Progenitor cell of endocrine pancreas (in vitro differentiated cells): ENCODE measurements around the gene LILRA2. TPM values are rescaled to one million over a fixed set of nuclear protein-coding genes. Genes with fewer than 3 reads are reported as not detected.
"Not testable (repeated sequence)": the region's sequence is repeated elsewhere in the genome, so short reads cannot be mapped to it uniquely, and the experiment has no call there.

Experiments
- DNase-seq: peaks from one replicate; pipeline ENCODE4 v3.0.0; 2021; ENCODE audit warnings: low spot score; ENCODE audit not compliant: unreplicated experiment
- H3K27ac Mint-ChIP-seq: 2 replicates; pipeline ENCODE4 v1.8.0; 2021; ENCODE audit warnings: mild to moderate bottlenecking, moderate library complexity, mixed read lengths
- H3K27me3 Mint-ChIP-seq: 2 replicates; pipeline ENCODE4 v1.8.0; 2021; ENCODE audit warnings: mixed read lengths
- H3K36me3 Mint-ChIP-seq: 2 replicates; pipeline ENCODE4 v1.8.0; 2022; ENCODE audit warnings: mixed read lengths; ENCODE audit not compliant: insufficient read depth
- H3K4me1 Mint-ChIP-seq: 2 replicates; pipeline ENCODE4 v1.8.0; 2021; ENCODE audit warnings: low read depth, mixed read lengths
- H3K4me3 Mint-ChIP-seq: 2 replicates; pipeline ENCODE4 v1.8.0; 2021; ENCODE audit warnings: low read depth, mild to moderate bottlenecking, moderate library complexity, mixed read lengths
- H3K9me3 Mint-ChIP-seq: 2 replicates; pipeline ENCODE4 v1.8.0; 2021; ENCODE audit warnings: low read depth, mixed read lengths
- CTCF ChIP-seq: fragments of 200-600 bp; sonication (generic); IDR thresholded peaks from one replicate; pipeline ENCODE4 v1.5.0; 2021; ENCODE audit warnings: antibody characterized with exemption, mild to moderate bottlenecking; ENCODE audit not compliant: unreplicated experiment
- total RNA-seq: library from RNA; stranded (reverse); gene quantifications from 2 replicates; pipeline ENCODE4 v1.2.1, GENCODE V29; 2021

LILRA2 gene
- total RNA-seq, 1 donor from 2014 or later = not detected

- Mint-ChIP-seq H3K4me1 (no peaks in the 10 kb centered on the region), H3K36me3 (no peaks in the 10 kb centered on the region), H3K9me3 (peaks cover 33% of the 10 kb centered on the region), H3K27ac (no peak overlapping the region), H3K27me3 (no peaks in the 10 kb centered on the region), H3K4me3 (no peak overlapping the region)
- no peak for TF ChIP-seq CTCF
- no peak for DNase-seq
Observed at GRCh38 chr19:54574527-54575056, 1.0 kb downstream of the LILRA2 start.

- H3K36me3 Mint-ChIP-seq, H3K27ac Mint-ChIP-seq, H3K4me1 Mint-ChIP-seq, DNase-seq, H3K27me3 Mint-ChIP-seq, H3K4me3 Mint-ChIP-seq: not testable (repeated sequence)
- peaks cover 33% of the 10 kb centered on the region for H3K9me3 Mint-ChIP-seq
Observed at GRCh38 chr19:54575205-54575604, 1.6 kb downstream of the LILRA2 start.

GRCh38 chr19:54576411-54576976, 2.9 kb downstream of the LILRA2 start:
- peaks cover 30% of the 10 kb centered on the region for H3K9me3 Mint-ChIP-seq
- H3K4me3 Mint-ChIP-seq = no peak overlapping the region
- DNase-seq = no peak
- no peaks in the 10 kb centered on the region for H3K4me1 Mint-ChIP-seq
- no peaks in the 10 kb centered on the region for H3K36me3 Mint-ChIP-seq
- TF ChIP-seq CTCF = no peak
- no peak overlapping the region for H3K27ac Mint-ChIP-seq
- no peaks in the 10 kb centered on the region for H3K27me3 Mint-ChIP-seq

- no peak overlapping the region for H3K27ac Mint-ChIP-seq
- no peaks in the 10 kb centered on the region for H3K4me1 Mint-ChIP-seq
- H3K4me3 Mint-ChIP-seq = no peak overlapping the region
- H3K36me3 Mint-ChIP-seq = no peaks in the 10 kb centered on the region
- no peak for TF ChIP-seq CTCF
- no peaks in the 10 kb centered on the region for H3K27me3 Mint-ChIP-seq
- H3K9me3 Mint-ChIP-seq = peaks cover 34% of the 10 kb centered on the region
- DNase-seq = no peak
Observed at GRCh38 chr19:54577334-54577733, 3.7 kb downstream of the LILRA2 start.

- peaks cover 38% of the 10 kb centered on the region for H3K9me3 Mint-ChIP-seq
- not testable (repeated sequence) for H3K27me3 Mint-ChIP-seq, DNase-seq, H3K4me1 Mint-ChIP-seq, H3K36me3 Mint-ChIP-seq, H3K27ac Mint-ChIP-seq, H3K4me3 Mint-ChIP-seq
Observed at GRCh38 chr19:54578268-54578667, 4.7 kb downstream of the LILRA2 start.

- H3K9me3 Mint-ChIP-seq = peaks cover 74% of the 10 kb centered on the region
Observed at GRCh38 chr19:54586397-54586796, 12.8 kb downstream of the LILRA2 start.

More at GRCh38 chr19:54586397-54586796, 12.8 kb downstream of the LILRA2 start:
- no peak overlapping the region for H3K27ac Mint-ChIP-seq
- no peaks in the 10 kb centered on the region for H3K27me3 Mint-ChIP-seq
- H3K4me1 Mint-ChIP-seq = no peaks in the 10 kb centered on the region
- DNase-seq = no peak
- H3K4me3 Mint-ChIP-seq = no peak overlapping the region
- H3K36me3 Mint-ChIP-seq = peaks cover 3% of the 10 kb centered on the region
- no peak for TF ChIP-seq CTCF
